CD14-positive monocyte (primary cell): ENCODE data around the gene UBE3C. TPM values are rescaled to one million over a fixed set of nuclear protein-coding genes. Genes with fewer than 3 reads are reported as not detected.

Source experiments
- DNase-seq, 3 donors: peaks; one replicate each; pipeline ENCODE4 v3.0.0-alpha.2; 2011 to 2022
- H2AFZ ChIP-seq: 2 replicates; pipeline ENCODE4 v1.6.0; 2012; ENCODE audit warnings: mild to moderate bottlenecking, low read depth, low read length, inconsistent platforms; ENCODE audit not compliant: insufficient read depth, poor library complexity, severe bottlenecking
- H3K27ac ChIP-seq, 2 donors: 1 replicate in 1 of 2; 2 replicates in 1 of 2; pipeline ENCODE4 v1.5.1; 2012 to 2013; ENCODE audit warnings: low read length in 2 of 2, control low read depth in 1 of 2, inconsistent platforms in 1 of 2, low read depth in 1 of 2, mild to moderate bottlenecking in 1 of 2
- H3K27me3 ChIP-seq, 2 donors: one replicate each; pipeline versions ENCODE4 v1.6.0 to v1.6.1; 2011 to 2013; ENCODE audit warnings: low read length in 2 of 2; ENCODE audit not compliant: control insufficient read depth in 2 of 2, insufficient read depth in 2 of 2
- H3K36me3 ChIP-seq, 2 donors: replicated peaks in 1 of 2; 1 replicate in 1 of 2; 2 replicates in 1 of 2; pipeline versions ENCODE4 v1.5.1 to v1.6.1; 2012 to 2013; ENCODE audit warnings: low read length in 2 of 2, control low read depth in 1 of 2, inconsistent platforms in 1 of 2, mild to moderate bottlenecking in 1 of 2; ENCODE audit not compliant: insufficient read depth in 2 of 2, control insufficient read depth in 1 of 2
- H3K4me1 ChIP-seq, 2 donors: 1 replicate in 1 of 2; 2 replicates in 1 of 2; pipeline versions ENCODE4 v1.5.1 to v1.6.1; 2012 to 2013; ENCODE audit warnings: low read length in 2 of 2, control low read depth in 1 of 2, inconsistent platforms in 1 of 2, mild to moderate bottlenecking in 1 of 2, moderate library complexity in 1 of 2; ENCODE audit not compliant: insufficient read depth in 2 of 2, control insufficient read depth in 1 of 2
- H3K4me2 ChIP-seq: replicated peaks from 2 replicates; pipeline ENCODE3; 2012; ENCODE audit warnings: low read length, moderate library complexity, mild to moderate bottlenecking; ENCODE audit not compliant: poor library complexity, severe bottlenecking; ENCODE audit errors: extremely low read depth
- H3K4me3 ChIP-seq, 3 experiments: fragments of 200-600 bp in 1 of 3; sonication (generic) in 1 of 3; replicated peaks in 1 of 3; 1 replicate in 2 of 3; 2 replicates in 1 of 3; pipeline ENCODE4 v1.5.1; 2011 to 2013; ENCODE audit warnings: low read length in 3 of 3, mild to moderate bottlenecking in 3 of 3, control low read depth in 2 of 3, low read depth in 2 of 3, inconsistent platforms in 1 of 3, moderate library complexity in 1 of 3
- H3K79me2 ChIP-seq: 2 replicates; pipeline ENCODE4 v1.6.0; 2012; ENCODE audit warnings: mild to moderate bottlenecking, control low read depth, inconsistent platforms, low read length, moderate library complexity; ENCODE audit not compliant: insufficient read depth
- H3K9ac ChIP-seq: 2 replicates; pipeline ENCODE4 v1.6.0; 2017; ENCODE audit warnings: low read length, mild to moderate bottlenecking; ENCODE audit not compliant: insufficient read depth, poor library complexity, severe bottlenecking
- H3K9me3 ChIP-seq, 2 donors: replicated peaks in 1 of 2; 1 replicate in 1 of 2; 2 replicates in 1 of 2; pipeline versions ENCODE4 v1.5.1 to v1.6.1; 2012 to 2013; ENCODE audit warnings: low read length in 2 of 2, control low read depth in 1 of 2; ENCODE audit not compliant: control insufficient read depth in 1 of 2, insufficient read depth in 1 of 2
- H4K20me1 ChIP-seq: 2 replicates; pipeline ENCODE4 v1.6.0; 2012; ENCODE audit warnings: mild to moderate bottlenecking, low read length, control low read depth, moderate library complexity; ENCODE audit not compliant: insufficient read depth
- H3K27ac Mint-ChIP-seq, 7 donors: one replicate each; pipeline ENCODE4 v1.8.0; 2020; ENCODE audit warnings: mild to moderate bottlenecking in 7 of 7, mixed read lengths in 7 of 7, moderate library complexity in 6 of 7, inconsistent platforms in 2 of 7
- H3K27me3 Mint-ChIP-seq, 3 donors: one replicate each; pipeline ENCODE4 v1.8.0; 2021 to 2022; ENCODE audit warnings: low read depth in 3 of 3, mild to moderate bottlenecking in 3 of 3, mixed read lengths in 3 of 3, moderate library complexity in 3 of 3, inconsistent platforms in 1 of 3
- H3K36me3 Mint-ChIP-seq, 2 donors: one replicate each; pipeline ENCODE4 v1.8.0; 2020; ENCODE audit warnings: mixed read lengths in 2 of 2, inconsistent platforms in 1 of 2, mild to moderate bottlenecking in 1 of 2
- H3K4me1 Mint-ChIP-seq: one replicate; pipeline ENCODE4 v1.8.0; 2020; ENCODE audit warnings: mild to moderate bottlenecking, mixed read lengths
- H3K4me3 Mint-ChIP-seq, 2 donors: one replicate each; pipeline ENCODE4 v1.8.0; 2020; ENCODE audit warnings: mild to moderate bottlenecking in 2 of 2, mixed read lengths in 2 of 2, moderate library complexity in 1 of 2
- H3K9me3 Mint-ChIP-seq, 7 donors: one replicate each; pipeline ENCODE4 v1.8.0; 2020 to 2022; ENCODE audit warnings: mixed read lengths in 7 of 7, mild to moderate bottlenecking in 6 of 7, moderate library complexity in 6 of 7, inconsistent platforms in 2 of 7
- WGBS: methylation state at CpG from one replicate; pipeline ENCODE4 v1.1.5; 2013; ENCODE audit warnings: missing lambda C conversion rate; ENCODE audit not compliant: insufficient coverage; 5-methylcytosine and 5-hydroxymethylcytosine counted together
- intact Hi-C, 2 donors: fragments of 100-400 bp; cut with micrococcal nuclease; formaldehyde crosslinking; loops; one replicate each; pipeline versions ENCODE4 v1.15.0 to v1.15.1; 2023
- polyA plus RNA-seq, 3 donors: library from polyadenylated mRNA; depleted of rRNA in 1 of 3; unstranded in 2 of 3; stranded (reverse) in 1 of 3; fragments of 300-500 nt in 2 of 3; fragments of >200 nt in 1 of 3; fragmentation: Illumina TruSeq in 2 of 3; gene quantifications; 1 replicate in 2 of 3; 2 replicates in 1 of 3; pipeline ENCODE4 v1.2.3, GENCODE V29; 2012 to 2021
- TF ChIP-seq, protein P1 (sequence below): fragments of 200-600 bp; IDR thresholded peaks from one replicate; pipeline ENCODE4 v1.8.0; 2022; ENCODE audit warnings: antibody characterized with exemption, mild to moderate bottlenecking

UBE3C gene
- polyA plus RNA-seq, 3 donors: 19.5 to 34.5 (median 24.3) TPM

DNA sequence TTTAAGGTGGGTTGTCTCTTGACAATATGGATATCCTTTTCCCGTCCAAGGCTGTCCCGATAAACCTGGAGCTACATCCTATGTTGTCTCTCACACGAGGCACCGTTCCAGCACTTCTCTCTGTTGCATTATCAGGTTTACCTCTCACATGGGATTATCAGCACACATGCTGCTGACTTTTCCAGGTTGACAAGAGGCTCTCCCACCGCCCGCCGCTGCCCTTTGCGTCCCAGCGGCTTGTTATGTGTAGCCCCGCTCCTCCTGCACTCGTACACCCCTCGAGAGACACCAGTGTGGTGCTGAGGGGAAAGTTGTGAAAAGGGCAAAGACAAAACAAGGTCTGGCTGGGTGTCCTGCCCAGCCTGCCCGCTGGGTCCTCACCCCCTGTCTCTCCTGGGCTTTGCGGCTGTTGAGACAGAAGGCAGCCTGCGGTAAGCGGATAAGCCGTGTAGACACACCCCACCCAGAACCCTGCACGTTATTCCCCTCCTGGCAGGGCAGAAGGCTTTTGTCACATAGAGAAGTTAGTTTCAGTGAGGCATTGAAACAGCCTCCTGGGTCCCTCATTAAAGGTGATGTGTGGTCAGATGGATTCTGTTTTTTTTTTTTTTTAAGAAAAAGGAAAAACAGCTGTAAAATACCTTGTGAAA is 38.7 kb downstream of the UBE3C start:
- DNase-seq: no peak
- Histone ChIP-seq H3K27ac (no peak overlapping the region), H3K27me3 (no peaks in the 10 kb centered on the region), H2AFZ (no peak overlapping the region), H3K4me1 (no peaks in the 10 kb centered on the region), H3K79me2 (peaks cover 3% of the 10 kb centered on the region), H3K9me3 (no peaks in the 10 kb centered on the region), H3K4me3 (no peak overlapping the region), H3K9ac (no peak overlapping the region), H3K36me3 (peaks cover 86 to 98% of the 10 kb centered on the region in 2 donors), H4K20me1 (peaks cover 9% of the 10 kb centered on the region), H3K4me2 (no peak overlapping the region)
- intact Hi-C loops: no loop called here
- Mint-ChIP-seq H3K4me3 (no peak overlapping the region), H3K9me3 (no peaks in the 10 kb centered on the region), H3K4me1 (no peaks in the 10 kb centered on the region), H3K27ac (peak overlapping the region in 2 of 7 donors; percentile 10 to 56), H3K36me3 (peaks cover 80 to 96% of the 10 kb centered on the region in 2 donors), H3K27me3 (no peaks in the 10 kb centered on the region)
- TF ChIP-seq, protein P1, sequence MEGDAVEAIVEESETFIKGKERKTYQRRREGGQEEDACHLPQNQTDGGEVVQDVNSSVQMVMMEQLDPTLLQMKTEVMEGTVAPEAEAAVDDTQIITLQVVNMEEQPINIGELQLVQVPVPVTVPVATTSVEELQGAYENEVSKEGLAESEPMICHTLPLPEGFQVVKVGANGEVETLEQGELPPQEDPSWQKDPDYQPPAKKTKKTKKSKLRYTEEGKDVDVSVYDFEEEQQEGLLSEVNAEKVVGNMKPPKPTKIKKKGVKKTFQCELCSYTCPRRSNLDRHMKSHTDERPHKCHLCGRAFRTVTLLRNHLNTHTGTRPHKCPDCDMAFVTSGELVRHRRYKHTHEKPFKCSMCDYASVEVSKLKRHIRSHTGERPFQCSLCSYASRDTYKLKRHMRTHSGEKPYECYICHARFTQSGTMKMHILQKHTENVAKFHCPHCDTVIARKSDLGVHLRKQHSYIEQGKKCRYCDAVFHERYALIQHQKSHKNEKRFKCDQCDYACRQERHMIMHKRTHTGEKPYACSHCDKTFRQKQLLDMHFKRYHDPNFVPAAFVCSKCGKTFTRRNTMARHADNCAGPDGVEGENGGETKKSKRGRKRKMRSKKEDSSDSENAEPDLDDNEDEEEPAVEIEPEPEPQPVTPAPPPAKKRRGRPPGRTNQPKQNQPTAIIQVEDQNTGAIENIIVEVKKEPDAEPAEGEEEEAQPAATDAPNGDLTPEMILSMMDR: no peak
- 96% methylated on average over 3 of the region's 18 CpGs for WGBS

DNA sequence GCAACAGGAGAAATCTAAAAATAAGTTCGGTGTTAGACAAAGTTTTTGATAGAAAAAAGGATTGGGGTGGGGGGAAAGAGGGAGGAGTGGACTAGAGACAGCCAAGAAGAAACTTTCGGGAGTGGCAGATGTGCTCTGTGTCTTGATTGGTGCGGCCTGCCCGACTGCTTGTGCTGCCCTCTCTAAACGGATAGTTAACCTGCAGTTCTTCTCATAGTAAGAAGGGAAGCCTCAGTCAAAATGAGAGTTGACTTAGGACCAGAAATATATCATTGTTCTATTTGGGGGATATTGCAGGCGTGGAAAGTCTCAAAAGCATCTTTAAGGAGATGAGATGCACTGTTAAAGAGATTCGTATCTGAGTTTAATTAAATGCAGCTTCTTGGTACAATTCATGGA is 39.3 kb downstream of the UBE3C start:
- peaks cover 80 to 96% of the 10 kb centered on the region in 2 donors for H3K36me3 Mint-ChIP-seq
- intact Hi-C loops: no loop called here
- H3K27me3 Mint-ChIP-seq: no peaks in the 10 kb centered on the region

More for the DNA sequence above, 39.3 kb downstream of the UBE3C start:
- WGBS: 100% methylated on average over 1 of the region's 7 CpGs
- DNase-seq: no peak
- Histone ChIP-seq H3K27me3 (no peaks in the 10 kb centered on the region), H3K9ac (no peak overlapping the region), H3K9me3 (no peaks in the 10 kb centered on the region), H2AFZ (no peak overlapping the region), H3K27ac (no peak overlapping the region), H3K79me2 (peaks cover 2% of the 10 kb centered on the region), H3K4me2 (no peak overlapping the region), H3K36me3 (peaks cover 86 to 98% of the 10 kb centered on the region in 2 donors), H3K4me3 (no peak overlapping the region), H4K20me1 (peaks cover 4% of the 10 kb centered on the region), H3K4me1 (no peaks in the 10 kb centered on the region)
- TF ChIP-seq, protein P1: no peak
- Mint-ChIP-seq H3K4me3 (no peak overlapping the region), H3K27ac (no peak overlapping the region), H3K4me1 (no peaks in the 10 kb centered on the region), H3K9me3 (no peaks in the 10 kb centered on the region)
